PC-9 (cell line): ENCODE results near the gene DCAF15. TPM values are rescaled to one million over a fixed set of nuclear protein-coding genes. Genes with fewer than 3 reads are reported as not detected.

Experiments used
- BruUV-seq: library from RNA; stranded (reverse); fragments of 400-500 nt; replicated peaks from 2 replicates; lab custom pipeline; 2021; lab: Mats Ljungman, UMichigan
- CTCF ChIA-PET: fragments of 300-600 bp; sonication (Branson Sonifier 250); formaldehyde crosslinking; loops from one replicate; lab custom pipeline; 2022; ENCODE audit warnings: antibody characterized with exemption; lab: Charles Lee
- POLR2A ChIA-PET: fragments of 300-600 bp; sonication (Branson Sonifier 250); formaldehyde crosslinking; loops from one replicate; lab custom pipeline; 2022; ENCODE audit warnings: antibody characterized with exemption; ENCODE audit not compliant: unreplicated experiment; lab: Charles Lee
- DNase-seq, 2 experiments: peaks; one replicate each; pipeline versions ENCODE4 v3.0.0 to v3.0.0-alpha.2; 2015 to 2022; ENCODE audit warnings: mixed read lengths in 1 of 2
- H2AFZ ChIP-seq: fragments of 200-600 bp; sonication (generic); 2 replicates; pipeline ENCODE4 v1.8.1; 2017; ENCODE audit warnings: antibody characterized with exemption
- H3F3A ChIP-seq: fragments of 200-600 bp; sonication (generic); 2 replicates; pipeline ENCODE4 v1.8.1; 2017; ENCODE audit warnings: antibody characterized with exemption, mild to moderate bottlenecking, low read depth; ENCODE audit not compliant: insufficient read depth
- H3K27ac ChIP-seq: fragments of 200-600 bp; sonication (generic); 2 replicates; pipeline ENCODE4 v1.6.1; 2016; ENCODE audit warnings: mixed run types
- H3K27me3 ChIP-seq: fragments of 200-600 bp; sonication (generic); 2 replicates; pipeline ENCODE4 v1.6.1; 2016; ENCODE audit warnings: low read depth, mixed run types; ENCODE audit not compliant: insufficient read depth
- H3K36me3 ChIP-seq: fragments of 200-600 bp; sonication (generic); 2 replicates; pipeline ENCODE4 v1.6.1; 2016; ENCODE audit warnings: low read depth, mixed run types
- H3K4me1 ChIP-seq: fragments of 200-600 bp; sonication (generic); replicated peaks from 2 replicates; pipeline ENCODE4 v1.6.1; 2016; ENCODE audit warnings: mixed run types; ENCODE audit not compliant: insufficient read depth
- H3K4me2 ChIP-seq: fragments of 200-600 bp; sonication (generic); 2 replicates; pipeline ENCODE4 v1.6.1; 2017; ENCODE audit warnings: mixed run types
- H3K4me3 ChIP-seq: fragments of 200-600 bp; sonication (generic); 2 replicates; pipeline ENCODE4 v1.6.1; 2016; ENCODE audit warnings: mixed run types
- H3K79me2 ChIP-seq: fragments of 200-600 bp; sonication (generic); 2 replicates; pipeline ENCODE4 v1.6.1; 2017; ENCODE audit warnings: low read depth, mixed run types
- H3K9me2 ChIP-seq: fragments of 200-600 bp; sonication (generic); 2 replicates; pipeline ENCODE4 v1.8.1; 2017; ENCODE audit warnings: mild to moderate bottlenecking; ENCODE audit not compliant: insufficient read depth
- H3K9me3 ChIP-seq: fragments of 200-600 bp; sonication (generic); 2 replicates; pipeline ENCODE4 v1.8.1; 2016; ENCODE audit warnings: low read depth; ENCODE audit not compliant: insufficient read depth
- H4K20me1 ChIP-seq: fragments of 200-600 bp; sonication (generic); 2 replicates; pipeline ENCODE4 v1.8.1; 2017; ENCODE audit not compliant: insufficient read depth
- EZH2 ChIP-seq: fragments of 200-600 bp; sonication (generic); IDR thresholded peaks from 2 replicates; pipeline ENCODE4 v1.8.0; 2017; ENCODE audit warnings: antibody characterized with exemption, low read depth
- intact Hi-C: fragments of 100-400 bp; cut with micrococcal nuclease; formaldehyde crosslinking; loops from one replicate; pipeline ENCODE4 v1.10.0; 2022; ENCODE audit not compliant: unreplicated experiment
- total RNA-seq: library from RNA; stranded (reverse); gene quantifications from 2 replicates; pipeline ENCODE4 v1.2.3, GENCODE V29; 2021
- TF ChIP-seq, protein P1 (sequence below): fragments of 200-600 bp; sonication (generic); conservative IDR thresholded peaks from 2 replicates; pipeline ENCODE4 v1.6.1; 2017; ENCODE audit warnings: mixed run types, antibody characterized with exemption, mild to moderate bottlenecking, moderate library complexity

DCAF15 gene
- total RNA-seq, 1 experiment from 2014 or later, result 35.3 TPM

GRCh38 chr19:13990085-13990484 lies 37.8 kb downstream of the DCAF15 start:
- H2AFZ ChIP-seq, result no peak overlapping the region
- POLR2A ChIA-PET, result no interaction called here

DNA sequence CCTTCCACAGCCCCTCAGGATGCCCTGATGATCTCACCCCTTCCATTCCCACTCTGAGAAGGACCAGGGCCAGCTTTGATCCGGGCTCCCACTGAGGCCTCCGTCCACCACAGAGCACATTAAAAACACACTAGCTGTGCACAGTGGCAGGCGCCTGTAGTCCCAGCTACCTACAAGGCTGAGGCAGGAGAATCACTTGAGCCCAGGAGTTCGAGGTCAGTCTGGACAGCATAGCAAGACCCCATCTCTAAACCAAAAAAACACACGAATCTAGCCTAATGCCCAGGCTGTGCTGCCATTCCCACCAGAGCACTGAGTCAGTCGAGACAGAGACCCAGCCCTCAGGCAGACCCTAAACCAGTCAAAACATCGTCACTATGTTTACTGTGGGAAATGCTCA lies 39.7 kb downstream of the DCAF15 start:
- intact Hi-C loops, result no loop called here
- H3K4me3 ChIP-seq, result no peak overlapping the region
- no TSS peak for BruUV-seq
- H4K20me1 ChIP-seq, result peaks cover 6% of the 10 kb centered on the region; the same call in 1 of the 2 replicates
- no peak overlapping the region for H3K4me2 ChIP-seq
- 0 out of 2 replicates have a peak, but pooled peaks cover 7% of the 10 kb centered on the region for H3K79me2 ChIP-seq
- H3K36me3 ChIP-seq, result no peaks in the 10 kb centered on the region
- no peaks in the 10 kb centered on the region for H3K27me3 ChIP-seq
- TF ChIP-seq EZH2, result no peak
- TF ChIP-seq, protein P1, sequence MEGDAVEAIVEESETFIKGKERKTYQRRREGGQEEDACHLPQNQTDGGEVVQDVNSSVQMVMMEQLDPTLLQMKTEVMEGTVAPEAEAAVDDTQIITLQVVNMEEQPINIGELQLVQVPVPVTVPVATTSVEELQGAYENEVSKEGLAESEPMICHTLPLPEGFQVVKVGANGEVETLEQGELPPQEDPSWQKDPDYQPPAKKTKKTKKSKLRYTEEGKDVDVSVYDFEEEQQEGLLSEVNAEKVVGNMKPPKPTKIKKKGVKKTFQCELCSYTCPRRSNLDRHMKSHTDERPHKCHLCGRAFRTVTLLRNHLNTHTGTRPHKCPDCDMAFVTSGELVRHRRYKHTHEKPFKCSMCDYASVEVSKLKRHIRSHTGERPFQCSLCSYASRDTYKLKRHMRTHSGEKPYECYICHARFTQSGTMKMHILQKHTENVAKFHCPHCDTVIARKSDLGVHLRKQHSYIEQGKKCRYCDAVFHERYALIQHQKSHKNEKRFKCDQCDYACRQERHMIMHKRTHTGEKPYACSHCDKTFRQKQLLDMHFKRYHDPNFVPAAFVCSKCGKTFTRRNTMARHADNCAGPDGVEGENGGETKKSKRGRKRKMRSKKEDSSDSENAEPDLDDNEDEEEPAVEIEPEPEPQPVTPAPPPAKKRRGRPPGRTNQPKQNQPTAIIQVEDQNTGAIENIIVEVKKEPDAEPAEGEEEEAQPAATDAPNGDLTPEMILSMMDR, result no peak
- ChIA-PET CTCF (no interaction called here), POLR2A (no interaction called here)
- no peaks in the 10 kb centered on the region for H3K4me1 ChIP-seq
- no peak overlapping the region for H2AFZ ChIP-seq
- H3K9me3 ChIP-seq, result no peaks in the 10 kb centered on the region
- H3F3A ChIP-seq, result peaks cover 1% of the 10 kb centered on the region; the same call in 1 of the 2 replicates
- no peaks in the 10 kb centered on the region for H3K9me2 ChIP-seq
- no peak for DNase-seq
- no peak overlapping the region for H3K27ac ChIP-seq

More at GRCh38 chr19:13990085-13990484, 37.8 kb downstream of the DCAF15 start:
- DNase-seq, result no peak
- H3K4me1 ChIP-seq, result no peaks in the 10 kb centered on the region
- BruUV-seq, result no TSS peak
- H3K79me2 ChIP-seq, result 0 out of 2 replicates have a peak, but pooled peaks cover under 1% of the 10 kb centered on the region
- H3K36me3 ChIP-seq, result no peaks in the 10 kb centered on the region
- H3K27ac ChIP-seq, result no peak overlapping the region
- no peak overlapping the region for H3K4me2 ChIP-seq
- CTCF ChIA-PET, result no interaction called here
- no peaks in the 10 kb centered on the region for H3K9me3 ChIP-seq
- H3F3A ChIP-seq, result peaks cover 5% of the 10 kb centered on the region; the same call in 1 of the 2 replicates
- H3K27me3 ChIP-seq, result no peaks in the 10 kb centered on the region
- H3K9me2 ChIP-seq, result no peaks in the 10 kb centered on the region
- H3K4me3 ChIP-seq, result no peak overlapping the region
- intact Hi-C loops, result no loop called here
- TF ChIP-seq, protein P1, result no peak
- TF ChIP-seq EZH2, result no peak
- H4K20me1 ChIP-seq, result peaks cover 4% of the 10 kb centered on the region; the same call in 1 of the 2 replicates

- Histone ChIP-seq H3K36me3 (no peaks in the 10 kb centered on the region), H4K20me1 (peaks cover 3% of the 10 kb centered on the region; the same call in 1 of the 2 replicates), H3K9me3 (no peaks in the 10 kb centered on the region), H3K79me2 (0 out of 2 replicates have a peak, but pooled peaks cover 20% of the 10 kb centered on the region), H2AFZ (no peak overlapping the region), H3K4me3 (no peak overlapping the region), H3K4me2 (no peak overlapping the region), H3K9me2 (no peaks in the 10 kb centered on the region), H3K4me1 (peaks cover 8% of the 10 kb centered on the region; the same call in 1 of the 2 replicates), H3K27me3 (no peaks in the 10 kb centered on the region), H3K27ac (no peak overlapping the region), H3F3A (peaks cover 4% of the 10 kb centered on the region; the same call in 1 of the 2 replicates)
- no peak for DNase-seq
- no TSS peak for BruUV-seq
- ChIA-PET POLR2A (no interaction called here), CTCF (no interaction called here)
- intact Hi-C loops, result no loop called here
- no peak for TF ChIP-seq EZH2
- TF ChIP-seq, protein P1, result no peak
Observed at GRCh38 chr19:13993590-13994300, 41.4 kb downstream of the DCAF15 start.
